HG03039 (cell line): Measurements from ENCODE around the gene SLC6A9.

Experiments
- ATAC-seq: cut with Tn5 transposase; IDR thresholded peaks from one replicate; pipeline ENCODE4 v1.9.1; 2021; ENCODE audit warnings: mild to moderate bottlenecking, moderate library complexity; ENCODE audit not compliant: unreplicated experiment

SLC6A9 gene

GRCh38 chr1:44048532-44049215 is 17.4 kb upstream of the SLC6A9 start:
- no peak for ATAC-seq

- ATAC-seq, result no peak
Measured at GRCh38 chr1:44047131-44047530, 15.9 kb upstream of the SLC6A9 start.

GRCh38 chr1:44045064-44045463 is 13.8 kb upstream of the SLC6A9 start:
- no peak for ATAC-seq

GRCh38 chr1:44044071-44044801 is 13.0 kb upstream of the SLC6A9 start:
- no peak for ATAC-seq

GRCh38 chr1:44043176-44044070 is 12.2 kb upstream of the SLC6A9 start:
- no peak for ATAC-seq

- ATAC-seq, result no peak
Measured at GRCh38 chr1:44040846-44041245, 9.6 kb upstream of the SLC6A9 start.

- ATAC-seq, result no peak
Measured at GRCh38 chr1:44040418-44040817, 9.2 kb upstream of the SLC6A9 start.

- ATAC-seq, result no peak
Measured at GRCh38 chr1:44038876-44039657, 7.8 kb upstream of the SLC6A9 start.

GRCh38 chr1:44037154-44037553 is 5.9 kb upstream of the SLC6A9 start:
- no peak for ATAC-seq

- no peak for ATAC-seq
Measured at GRCh38 chr1:44036409-44037139, 5.3 kb upstream of the SLC6A9 start.

- no peak for ATAC-seq
Measured at GRCh38 chr1:44035726-44036408, 4.6 kb upstream of the SLC6A9 start.

GRCh38 chr1:44034976-44035716 is 3.9 kb upstream of the SLC6A9 start:
- ATAC-seq, result no peak

- no peak for ATAC-seq
Measured at GRCh38 chr1:44034423-44034822, 3.2 kb upstream of the SLC6A9 start.

GRCh38 chr1:44033756-44034155 is 2.5 kb upstream of the SLC6A9 start:
- no peak for ATAC-seq

- no peak for ATAC-seq
Measured at GRCh38 chr1:44033041-44033575, 1.8 kb upstream of the SLC6A9 start.

- ATAC-seq, result no peak
Measured at GRCh38 chr1:44032170-44032790, 1.0 kb upstream of the SLC6A9 start.

GRCh38 chr1:44030605-44031251 is 534 bp downstream of the SLC6A9 start:
- peak; percentile 11 for ATAC-seq
